Keratinocyte (primary cell): ENCODE results near the gene B4GALNT3. TPM values are rescaled to one million over a fixed set of nuclear protein-coding genes. Genes with fewer than 3 reads are reported as not detected.

Experiments used
- DNase-seq: peaks from one replicate; pipeline ENCODE4 v3.0.0-alpha.2; 2011; ENCODE audit warnings: low read depth, missing footprints, low spot score
- FAIRE-seq: peaks from 2 replicates; lab custom pipeline; 2011; peaks lifted over from hg19 to GRCh38; lab: Jason Lieb, UNC
- H2AFZ ChIP-seq: 2 replicates; pipeline ENCODE4 v1.6.0; 2012; ENCODE audit warnings: low read length, control low read depth, inconsistent platforms; ENCODE audit not compliant: control insufficient read depth
- H3K27ac ChIP-seq: 2 replicates; pipeline ENCODE4 v1.5.1; 2011; ENCODE audit warnings: low read length; ENCODE audit not compliant: control insufficient read depth, insufficient read depth
- H3K27me3 ChIP-seq: 3 replicates; pipeline ENCODE4 v1.6.0; 2011; ENCODE audit warnings: low read length; ENCODE audit not compliant: control insufficient read depth, insufficient read depth; ENCODE audit errors: extremely low read depth
- H3K36me3 ChIP-seq, 2 experiments: 2 replicates in 1 of 2; 3 replicates in 1 of 2; pipeline ENCODE4 v1.5.1; 2011; ENCODE audit warnings: low read length in 2 of 2, mild to moderate bottlenecking in 1 of 2; ENCODE audit not compliant: control insufficient read depth in 2 of 2, insufficient read depth in 2 of 2; ENCODE audit errors: extremely low read depth in 1 of 2
- H3K4me1 ChIP-seq: 3 replicates; pipeline ENCODE4 v1.5.1; 2011; ENCODE audit warnings: low read length; ENCODE audit not compliant: control insufficient read depth, insufficient read depth; ENCODE audit errors: extremely low read depth
- H3K4me2 ChIP-seq: 3 replicates; pipeline ENCODE4 v1.6.0; 2011; ENCODE audit warnings: low read depth, low read length; ENCODE audit not compliant: control insufficient read depth, insufficient read depth; ENCODE audit errors: extremely low read depth
- H3K4me3 ChIP-seq, 3 experiments: fragments of 200-600 bp in 1 of 3; sonication (generic) in 1 of 3; 2 replicates in 2 of 3; 3 replicates in 1 of 3; pipeline ENCODE4 v1.5.1; 2011 to 2016; ENCODE audit warnings: low read length in 3 of 3, mild to moderate bottlenecking in 3 of 3, control low read depth in 2 of 3, inconsistent platforms in 1 of 3, low read depth in 1 of 3, mixed read lengths in 1 of 3, mixed run types in 1 of 3, moderate library complexity in 1 of 3; ENCODE audit not compliant: control insufficient read depth in 2 of 3, insufficient read depth in 2 of 3; ENCODE audit errors: extremely low read depth in 1 of 3
- H3K79me2 ChIP-seq: 2 replicates; pipeline ENCODE4 v1.6.0; 2012; ENCODE audit warnings: low read length; ENCODE audit not compliant: control insufficient read depth, insufficient read depth
- H3K9ac ChIP-seq: 3 replicates; pipeline ENCODE4 v1.6.0; 2011; ENCODE audit warnings: low read length; ENCODE audit not compliant: control insufficient read depth, insufficient read depth; ENCODE audit errors: extremely low read depth
- H3K9me1 ChIP-seq: 3 replicates; pipeline ENCODE4 v1.6.0; 2011; ENCODE audit warnings: low read length; ENCODE audit not compliant: control insufficient read depth, insufficient read depth; ENCODE audit errors: extremely low read depth
- H3K9me3 ChIP-seq: 2 replicates; pipeline ENCODE4 v1.5.1; 2012; ENCODE audit warnings: low read depth, low read length; ENCODE audit not compliant: control insufficient read depth
- H4K20me1 ChIP-seq: 3 replicates; pipeline ENCODE4 v1.6.0; 2011; ENCODE audit warnings: low read length; ENCODE audit not compliant: control insufficient read depth, insufficient read depth; ENCODE audit errors: extremely low read depth
- EZH2 ChIP-seq: IDR thresholded peaks from one replicate; pipeline ENCODE4 v1.6.1; 2012; ENCODE audit warnings: inconsistent platforms, mild to moderate bottlenecking, low read length, moderate library complexity
- dilution Hi-C: fragments of 300-500 bp; cut with MboI; formaldehyde crosslinking; loops from one replicate; pipeline ENCODE4 v1.7.0; 2020; ENCODE audit warnings: low sequenced_read_pairs; ENCODE audit not compliant: extremely low pct_ligation_motif_present
- polyA plus RNA-seq, 5 experiments: library from polyadenylated mRNA; depleted of rRNA in 3 of 5; stranded (reverse) in 3 of 5; stranded (forward) in 1 of 5; unstranded in 1 of 5; fragments of >200 nt; gene quantifications; 1 replicate in 1 of 5; 2 replicates in 3 of 5; 3 replicates in 1 of 5; pipeline versions ENCODE4 v1.2.1 to v1.2.3, GENCODE V29; 2011 to 2012; ENCODE audit warnings: missing spikeins in 2 of 5, low read depth in 1 of 5, low replicate concordance in 1 of 5
- TF ChIP-seq, protein P1 (sequence below), 3 experiments: IDR thresholded peaks in 1 of 3; conservative IDR thresholded peaks in 1 of 3; optimal IDR thresholded peaks in 1 of 3; 2 replicates in 2 of 3; 3 replicates in 1 of 3; pipeline versions ENCODE3 to v1.5.1; 2011; ENCODE audit warnings: low read length in 3 of 3, mild to moderate bottlenecking in 3 of 3, moderate library complexity in 2 of 3, control low read depth in 1 of 3, inconsistent platforms in 1 of 3; ENCODE audit not compliant: insufficient read depth in 2 of 3; ENCODE audit errors: extremely low read depth in 1 of 3

B4GALNT3 gene
- polyA plus RNA-seq, 1 donor (not counting 4 experiments of a cell fraction or from before 2014, with no cell fraction given) = 7.5 TPM

- no peak overlapping the region for H3K9ac ChIP-seq
- TF ChIP-seq, protein P1, sequence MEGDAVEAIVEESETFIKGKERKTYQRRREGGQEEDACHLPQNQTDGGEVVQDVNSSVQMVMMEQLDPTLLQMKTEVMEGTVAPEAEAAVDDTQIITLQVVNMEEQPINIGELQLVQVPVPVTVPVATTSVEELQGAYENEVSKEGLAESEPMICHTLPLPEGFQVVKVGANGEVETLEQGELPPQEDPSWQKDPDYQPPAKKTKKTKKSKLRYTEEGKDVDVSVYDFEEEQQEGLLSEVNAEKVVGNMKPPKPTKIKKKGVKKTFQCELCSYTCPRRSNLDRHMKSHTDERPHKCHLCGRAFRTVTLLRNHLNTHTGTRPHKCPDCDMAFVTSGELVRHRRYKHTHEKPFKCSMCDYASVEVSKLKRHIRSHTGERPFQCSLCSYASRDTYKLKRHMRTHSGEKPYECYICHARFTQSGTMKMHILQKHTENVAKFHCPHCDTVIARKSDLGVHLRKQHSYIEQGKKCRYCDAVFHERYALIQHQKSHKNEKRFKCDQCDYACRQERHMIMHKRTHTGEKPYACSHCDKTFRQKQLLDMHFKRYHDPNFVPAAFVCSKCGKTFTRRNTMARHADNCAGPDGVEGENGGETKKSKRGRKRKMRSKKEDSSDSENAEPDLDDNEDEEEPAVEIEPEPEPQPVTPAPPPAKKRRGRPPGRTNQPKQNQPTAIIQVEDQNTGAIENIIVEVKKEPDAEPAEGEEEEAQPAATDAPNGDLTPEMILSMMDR (optimal IDR thresholded peaks at IDR 0.05 in 1 of 3, IDR thresholded peaks at IDR 0.05 in 1 of 3, conservative IDR thresholded peaks at IDR 0.05 in 1 of 3; ENCODE audit: extremely low read depth in 1 of 3, insufficient read depth in 2 of 3, low read length in 3 of 3) = peak; percentile 11 to 18 (median 17)
- TF ChIP-seq EZH2 = no peak
- dilution Hi-C loops = no loop called here
- H4K20me1 ChIP-seq = no peaks in the 10 kb centered on the region
- H2AFZ ChIP-seq = no peak overlapping the region
- no peaks in the 10 kb centered on the region for H3K9me1 ChIP-seq
- H3K9me3 ChIP-seq = no peaks in the 10 kb centered on the region
- H3K27me3 ChIP-seq = no peaks in the 10 kb centered on the region
- H3K4me1 ChIP-seq = peaks cover 12% of the 10 kb centered on the region
- FAIRE-seq (no peak), DNase-seq (no peak)
- no peaks in the 10 kb centered on the region for H3K36me3 ChIP-seq
- H3K79me2 ChIP-seq = no peaks in the 10 kb centered on the region
- H3K4me2 ChIP-seq = no peak overlapping the region
- H3K4me3 ChIP-seq = no peak overlapping the region
- H3K27ac ChIP-seq = no peak overlapping the region
Measured at GRCh38 chr12:591167-592023, 131.7 kb downstream of the B4GALNT3 start.

GRCh38 chr12:592024-592505 lies 132.3 kb downstream of the B4GALNT3 start:
- no peak for DNase-seq
- dilution Hi-C loops = no loop called here
- Histone ChIP-seq H3K4me2 (no peak overlapping the region), H3K27me3 (no peaks in the 10 kb centered on the region), H3K4me1 (peaks cover 12% of the 10 kb centered on the region), H4K20me1 (no peaks in the 10 kb centered on the region), H3K9me1 (no peaks in the 10 kb centered on the region), H3K27ac (no peak overlapping the region), H2AFZ (no peak overlapping the region), H3K9me3 (no peaks in the 10 kb centered on the region), H3K4me3 (no peak overlapping the region), H3K79me2 (no peaks in the 10 kb centered on the region), H3K36me3 (no peaks in the 10 kb centered on the region), H3K9ac (no peak overlapping the region)
- no peak for FAIRE-seq
- TF ChIP-seq, protein P1 (optimal IDR thresholded peaks at IDR 0.05 in 1 of 3, IDR thresholded peaks at IDR 0.05 in 1 of 3, conservative IDR thresholded peaks at IDR 0.05 in 1 of 3; ENCODE audit: extremely low read depth in 1 of 3, insufficient read depth in 2 of 3, low read length in 3 of 3) = no peak
- TF ChIP-seq EZH2 = no peak
